Amygdala (tissue), 56 donors: Measurements from ENCODE around the gene CC2D2B.
A peak's percentile ranks its signal among the peaks of the same experiment; 100 is the strongest.
"Not testable (repeated sequence)": the region's sequence is repeated elsewhere in the genome, so short reads cannot be mapped to it uniquely, and the experiment has no call there.

Experiments
- DNase-seq, 56 donors: peaks; one replicate each; lab custom pipeline; 2025; lab: John Stamatoyannopoulos, UW

CC2D2B gene

DNA sequence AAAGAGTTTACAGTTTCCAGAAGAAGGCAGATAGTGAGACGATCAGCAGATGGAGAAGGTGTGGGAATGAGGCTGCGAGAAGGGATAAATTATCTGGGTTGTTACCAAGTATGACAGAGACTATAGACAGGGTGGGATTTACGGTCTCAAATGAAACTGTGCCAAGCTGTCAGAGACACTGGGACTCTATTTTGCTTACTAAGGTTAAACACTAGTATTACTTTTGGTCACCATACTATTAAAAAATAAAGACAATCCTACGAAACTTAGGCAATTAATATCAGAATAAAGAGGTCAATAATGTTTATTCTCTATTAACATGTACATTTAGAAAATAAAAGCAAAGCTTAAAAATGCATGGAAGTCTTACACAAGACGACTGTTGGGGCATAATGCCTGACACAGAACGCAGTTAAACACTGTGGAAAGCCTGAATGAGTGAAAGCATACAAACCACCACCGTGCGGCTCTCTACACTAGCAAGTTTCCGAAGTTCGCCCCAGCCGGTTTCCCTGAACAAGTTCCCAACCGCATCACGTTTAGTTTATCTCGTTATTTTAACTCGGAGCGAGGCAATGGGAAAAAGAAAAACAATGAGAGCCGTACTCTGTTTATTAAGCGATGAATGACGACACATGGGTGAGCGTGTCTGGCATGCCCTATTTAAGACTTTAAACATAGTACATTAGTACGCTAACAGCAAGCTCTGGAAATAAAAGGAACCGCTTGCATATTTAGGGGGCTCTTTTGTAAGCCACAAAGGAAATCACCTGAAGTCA is 909 bp upstream of the CC2D2B start:
- peak in 41 of 56 donors; percentile 2 to 70 (median 29) for DNase-seq

DNA sequence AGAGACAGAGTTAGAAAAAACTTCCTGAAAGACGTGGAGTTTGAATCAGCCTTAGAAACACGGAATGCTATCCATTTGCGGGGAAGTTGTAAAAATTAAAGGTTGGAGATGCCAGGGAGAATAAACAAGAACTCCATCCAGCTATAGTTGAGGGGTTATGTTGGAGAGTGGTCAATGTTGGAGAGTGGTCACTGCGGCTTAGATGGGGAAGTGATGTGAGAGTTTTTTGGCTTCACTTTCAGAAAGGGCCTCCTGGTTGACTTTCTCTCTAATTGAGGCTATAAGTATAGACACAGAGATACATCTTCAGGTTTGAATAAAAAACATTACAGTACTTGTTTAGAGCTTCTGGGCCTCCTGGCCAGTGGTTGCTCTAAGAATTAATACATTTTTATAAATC is 675 bp downstream of the CC2D2B start:
- no peak for DNase-seq

DNA sequence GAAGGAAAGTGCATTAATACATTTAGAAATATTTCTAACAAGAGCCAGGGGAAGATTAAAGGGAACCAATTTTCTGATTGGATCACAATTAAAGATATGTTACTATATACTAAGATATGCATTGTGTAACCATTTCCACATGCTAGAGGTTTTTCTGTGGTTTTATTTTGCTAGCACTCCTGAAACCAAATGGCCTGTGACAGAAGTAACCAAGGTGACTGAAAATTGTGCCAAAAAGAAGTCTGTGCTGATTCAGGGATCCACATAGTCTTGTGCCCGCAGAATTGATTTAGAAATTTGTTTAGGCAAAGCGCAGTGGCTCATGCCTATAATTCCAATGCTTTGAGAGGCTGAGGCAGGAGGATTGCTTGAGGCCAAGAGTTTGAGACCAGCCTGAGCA is 1.8 kb downstream of the CC2D2B start:
- no peak for DNase-seq

DNA sequence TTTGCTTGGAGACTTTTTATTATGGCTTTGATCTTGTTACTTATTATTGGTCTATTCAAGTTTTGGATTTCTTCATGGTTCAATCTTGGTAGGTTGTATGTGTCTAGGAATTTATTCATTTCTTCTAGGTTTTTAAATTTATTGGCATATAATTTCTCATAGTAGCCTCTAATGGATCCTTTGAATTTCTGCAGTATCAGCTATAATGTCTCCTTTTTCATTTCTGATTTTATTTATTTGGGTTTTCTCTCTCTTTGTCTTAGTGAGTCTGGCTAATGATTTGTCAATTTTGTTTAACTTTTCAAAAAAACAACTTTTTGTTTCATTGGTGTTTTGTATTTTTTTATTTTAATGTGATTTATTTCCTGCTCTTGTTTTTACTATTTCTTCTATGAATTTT is 8.3 kb downstream of the CC2D2B start:
- DNase-seq, result not testable (repeated sequence)

DNA sequence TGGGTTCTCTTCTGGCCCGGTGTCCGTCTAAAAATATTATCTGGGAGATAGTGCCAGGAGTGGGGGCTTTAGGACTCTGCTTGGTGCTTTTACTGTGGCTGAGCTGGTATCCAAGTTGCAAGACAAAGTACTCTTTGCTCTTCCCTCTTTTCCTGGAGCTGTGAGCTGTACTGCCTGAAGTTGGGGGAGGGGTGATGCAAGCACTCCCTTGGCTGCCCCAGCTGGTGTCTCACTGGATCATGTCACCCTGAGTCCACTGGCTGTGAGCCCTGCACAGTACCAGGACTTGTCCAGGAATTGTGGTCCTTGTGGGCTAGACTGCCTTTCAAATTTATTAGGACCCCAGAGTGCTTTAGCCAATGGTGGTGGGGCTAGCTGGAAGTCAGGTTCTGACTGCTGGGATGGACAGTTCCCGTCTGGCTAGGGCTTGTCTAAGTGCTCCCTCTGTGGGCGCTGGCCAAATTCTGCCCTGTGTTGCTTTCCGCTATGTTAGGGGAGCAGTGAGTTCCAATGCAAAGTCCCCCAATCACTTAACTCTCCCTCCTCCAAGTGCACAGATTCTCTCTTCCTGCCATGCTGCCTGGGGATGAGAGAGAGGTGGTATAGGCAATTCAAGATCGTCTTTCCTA is 13.1 kb downstream of the CC2D2B start:
- no peak for DNase-seq

DNA sequence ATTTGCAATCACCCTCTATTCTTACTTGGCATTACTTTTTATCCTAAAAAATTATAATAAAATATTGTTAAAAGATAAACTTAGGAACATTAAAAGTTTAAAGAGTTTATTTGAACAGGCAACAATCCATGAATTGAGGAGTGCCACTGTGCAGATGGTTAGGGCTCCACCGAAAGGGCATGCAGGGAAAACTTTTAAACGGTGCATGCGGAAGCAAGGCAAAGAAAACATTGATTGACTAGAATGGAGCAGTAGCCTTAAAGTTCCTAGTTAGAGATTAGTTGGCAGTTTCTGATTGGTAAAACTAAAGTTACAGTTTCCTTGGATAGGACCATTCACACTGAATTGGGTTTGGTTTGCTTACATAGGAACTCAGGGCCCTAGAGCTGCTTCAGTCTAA is 17.3 kb downstream of the CC2D2B start:
- DNase-seq, result no peak

DNA sequence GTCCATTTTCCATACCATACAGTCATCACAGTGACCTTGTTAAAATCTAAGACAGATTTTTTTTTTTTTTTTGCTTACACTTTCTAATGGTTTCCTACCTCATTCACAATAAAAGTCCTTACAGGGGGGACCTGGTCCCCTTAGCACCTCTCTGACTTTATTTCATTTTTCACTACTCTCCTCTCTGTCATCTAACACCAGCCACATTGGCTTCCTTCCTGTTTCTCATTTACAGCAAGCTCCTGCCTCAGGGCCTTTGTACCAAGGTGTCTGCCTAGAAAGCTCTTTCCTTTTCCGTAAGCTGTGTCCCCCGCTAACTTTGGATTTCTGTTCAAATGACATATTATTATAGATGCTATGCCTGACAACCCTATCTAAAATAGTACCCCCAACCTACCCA is 27.7 kb downstream of the CC2D2B start:
- no peak for DNase-seq

DNA sequence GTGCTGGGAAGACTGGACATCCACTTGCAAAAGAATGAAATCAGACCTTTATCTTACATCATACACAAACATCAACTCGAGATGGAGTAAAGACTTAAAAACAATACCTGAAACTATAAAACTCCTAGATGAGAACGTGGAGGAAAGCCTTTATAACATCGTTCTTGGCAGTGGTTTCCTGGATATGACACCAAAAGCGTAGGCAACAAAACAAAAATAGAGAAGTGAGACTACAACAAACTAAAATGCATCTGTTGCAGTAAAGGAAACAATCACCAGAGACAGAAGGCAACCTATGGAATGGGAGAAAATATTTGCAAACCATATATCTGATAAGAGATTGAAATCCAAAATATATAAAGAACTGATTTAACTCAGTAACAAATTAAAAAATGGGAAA is 33.3 kb downstream of the CC2D2B start:
- no peak for DNase-seq

DNA sequence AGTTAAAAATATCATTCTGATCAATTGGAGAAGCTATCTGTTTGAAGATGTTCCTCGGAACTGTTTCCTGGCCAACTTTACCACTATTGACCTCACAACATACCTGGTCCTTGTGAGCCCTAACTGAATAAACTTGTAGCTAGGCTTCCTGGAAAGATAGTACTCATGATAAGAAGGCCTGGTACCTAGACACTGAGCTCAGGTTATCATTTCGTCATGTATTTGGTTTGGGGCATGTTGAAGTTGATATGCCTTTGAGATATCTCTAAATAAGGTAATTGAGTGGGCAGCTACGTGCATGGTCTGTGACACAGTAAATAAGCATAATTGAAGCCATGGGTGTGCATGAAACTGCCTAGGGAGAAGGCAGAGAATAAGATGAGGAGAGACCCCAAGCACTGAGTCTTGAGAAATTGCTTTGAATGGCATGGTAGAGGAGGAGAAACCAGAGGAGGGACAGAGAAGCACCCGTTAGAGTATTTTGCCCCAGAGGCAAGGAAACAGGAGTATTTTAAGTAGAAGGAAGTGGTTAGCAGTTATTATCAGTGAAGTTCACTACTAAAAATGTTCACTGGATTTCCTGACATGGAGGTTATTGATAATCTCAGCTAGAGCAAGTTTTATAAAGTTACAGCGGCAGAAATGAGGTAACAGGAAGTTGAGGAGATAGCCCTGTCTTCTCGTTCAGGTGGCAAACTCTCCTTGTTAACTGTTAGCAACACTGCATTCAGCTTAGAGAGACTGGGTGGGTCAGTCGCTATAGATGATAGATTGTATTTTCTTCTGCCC is 55.6 kb downstream of the CC2D2B start:
- no peak for DNase-seq

DNA sequence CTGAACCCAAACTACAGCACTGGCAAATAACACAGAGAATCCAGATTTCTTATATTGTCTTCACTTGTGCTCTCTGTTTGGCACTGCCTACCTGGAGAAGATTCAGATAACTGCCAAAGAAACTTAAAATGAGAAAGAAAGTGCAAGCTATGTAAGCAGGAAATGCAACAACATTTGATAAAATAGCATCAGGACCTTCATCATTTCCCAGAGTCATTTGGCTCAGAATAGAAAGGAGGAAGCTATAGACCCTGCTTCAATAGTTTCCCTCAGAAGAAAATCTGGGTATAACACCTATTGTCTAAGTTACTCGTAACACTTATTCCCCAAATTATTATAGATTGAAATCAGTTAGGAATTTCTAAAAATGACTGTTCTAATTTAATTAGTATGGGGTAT is 56.2 kb downstream of the CC2D2B start:
- no peak for DNase-seq

DNA sequence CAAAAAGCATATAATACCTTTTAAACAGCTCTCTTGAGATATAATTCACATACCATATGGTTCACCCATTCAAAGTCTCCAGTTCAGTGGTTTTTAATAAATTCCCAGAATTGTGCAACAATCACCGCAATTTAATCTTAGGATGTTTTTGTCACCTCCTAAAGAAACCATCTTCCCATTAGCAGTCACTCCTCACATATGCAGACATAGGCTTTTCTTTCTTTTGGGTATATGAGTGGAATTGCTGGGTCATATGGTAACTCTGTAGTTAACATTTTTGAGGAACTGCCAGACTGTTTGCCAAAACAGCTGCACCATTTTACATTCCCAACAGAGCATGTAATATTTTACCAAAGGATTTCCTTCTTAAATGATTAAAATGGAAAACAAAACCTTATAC is 57.0 kb downstream of the CC2D2B start:
- DNase-seq, result no peak

DNA sequence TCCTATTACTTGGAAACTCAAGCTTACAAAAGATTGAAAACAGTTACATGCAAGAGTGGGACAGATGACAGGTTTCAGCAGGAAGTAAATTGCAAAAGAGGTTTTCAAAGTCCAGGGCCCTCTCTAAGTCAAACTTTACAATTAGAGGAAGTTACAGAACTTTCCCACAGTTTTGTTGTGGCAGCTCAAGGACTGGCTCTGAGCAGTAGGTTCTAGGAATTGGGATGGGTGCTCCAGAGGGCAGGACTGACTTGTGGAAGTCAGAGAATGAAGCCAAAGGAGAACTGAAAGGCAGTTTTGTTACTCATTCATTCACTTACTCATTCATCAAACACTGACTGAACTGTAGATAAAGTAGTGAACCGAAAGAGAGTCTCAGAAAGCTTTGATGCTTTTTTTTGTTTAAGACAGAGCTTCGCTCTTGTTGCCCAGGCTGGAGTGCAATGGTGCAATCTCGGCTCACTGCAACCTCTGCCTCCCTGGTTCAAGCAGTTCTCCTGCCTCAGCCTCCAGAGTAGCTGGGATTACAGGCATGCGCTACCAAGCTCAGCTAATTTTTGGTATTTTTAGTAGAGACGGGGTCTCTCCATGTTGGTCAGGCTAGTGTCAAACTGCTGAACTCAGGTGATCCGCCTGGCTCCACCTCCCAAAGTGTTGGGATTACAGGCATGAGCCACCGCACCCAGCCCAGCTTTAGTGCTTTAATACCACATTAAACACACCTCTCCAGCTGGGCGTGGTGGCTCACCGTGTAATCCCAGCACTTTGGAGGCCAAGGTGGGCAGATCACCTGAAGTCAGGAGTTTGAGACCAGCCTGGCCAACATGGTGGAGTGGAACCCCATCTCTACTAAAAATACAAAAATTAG is 68.8 kb downstream of the CC2D2B start:
- DNase-seq, result no peak

DNA sequence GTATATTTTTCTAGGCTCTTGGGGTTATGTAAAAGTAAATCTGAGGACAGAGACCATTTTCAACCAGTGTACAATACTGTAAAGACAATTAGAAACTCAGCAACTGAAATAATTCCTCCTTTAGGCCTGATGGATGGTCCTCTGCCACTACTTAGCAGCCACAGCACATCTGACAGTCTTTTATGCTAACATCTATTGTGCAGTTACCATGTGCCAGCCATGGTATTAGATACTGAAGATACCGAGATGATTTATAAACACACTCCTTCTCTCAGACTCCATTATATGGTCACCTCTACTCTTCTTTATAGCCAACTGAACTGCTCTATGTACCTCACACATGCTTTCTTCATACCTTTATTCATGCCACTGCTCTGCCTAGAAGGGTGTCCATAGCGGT is 74.4 kb downstream of the CC2D2B start:
- DNase-seq, result no peak

DNA sequence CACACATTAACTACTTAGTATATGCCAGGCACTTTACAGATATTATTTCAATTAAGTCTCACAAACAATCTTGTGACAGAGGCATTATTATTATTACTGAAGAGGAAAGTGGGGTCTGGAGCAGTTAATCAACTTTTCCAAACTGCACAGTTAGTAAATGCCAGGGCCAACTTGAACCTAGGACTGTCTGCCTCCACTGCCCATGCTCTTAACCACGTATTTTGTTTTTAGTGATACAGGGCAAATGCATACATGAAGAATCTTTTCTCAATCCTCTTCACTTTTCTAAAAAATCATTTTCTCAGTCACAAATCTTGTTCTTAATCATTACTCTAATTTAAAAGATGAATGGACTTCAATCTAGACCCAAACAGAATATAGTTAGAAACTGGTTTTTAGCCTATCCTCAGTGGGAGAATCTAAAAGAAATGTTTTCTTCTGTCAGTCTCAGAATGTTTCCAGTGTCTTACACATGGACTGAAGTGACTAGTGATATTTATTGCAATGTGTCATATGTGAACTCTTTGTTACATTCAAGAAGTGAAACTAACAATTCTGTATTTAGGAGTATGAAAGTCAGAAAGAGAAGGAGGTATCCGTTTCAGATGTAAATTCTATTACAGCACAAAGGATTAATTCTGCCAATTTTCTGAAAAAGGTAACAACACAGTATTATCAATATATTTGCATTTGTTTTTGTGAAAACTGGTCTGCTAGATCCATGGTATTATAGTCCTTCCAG is 80.1 kb downstream of the CC2D2B start:
- no peak for DNase-seq

DNA sequence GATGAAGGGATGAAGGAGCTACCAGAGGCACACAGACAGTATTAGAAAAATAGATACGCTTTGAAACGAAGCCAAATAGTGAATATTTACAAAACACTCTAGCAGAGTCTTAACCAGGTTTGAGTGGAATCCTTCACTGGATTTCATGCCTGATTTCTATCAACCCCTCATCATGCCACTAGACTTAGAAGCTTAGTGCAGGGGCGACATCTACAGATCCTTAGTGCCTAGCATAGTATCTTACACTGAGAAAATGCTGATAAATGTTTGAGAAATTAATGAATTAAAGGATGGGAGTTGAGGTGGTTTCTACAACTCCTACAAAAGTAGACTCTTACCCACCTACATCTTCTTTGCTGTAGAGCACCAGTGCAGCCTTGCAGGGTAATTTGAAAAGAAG is 80.9 kb downstream of the CC2D2B start:
- no peak for DNase-seq

DNA sequence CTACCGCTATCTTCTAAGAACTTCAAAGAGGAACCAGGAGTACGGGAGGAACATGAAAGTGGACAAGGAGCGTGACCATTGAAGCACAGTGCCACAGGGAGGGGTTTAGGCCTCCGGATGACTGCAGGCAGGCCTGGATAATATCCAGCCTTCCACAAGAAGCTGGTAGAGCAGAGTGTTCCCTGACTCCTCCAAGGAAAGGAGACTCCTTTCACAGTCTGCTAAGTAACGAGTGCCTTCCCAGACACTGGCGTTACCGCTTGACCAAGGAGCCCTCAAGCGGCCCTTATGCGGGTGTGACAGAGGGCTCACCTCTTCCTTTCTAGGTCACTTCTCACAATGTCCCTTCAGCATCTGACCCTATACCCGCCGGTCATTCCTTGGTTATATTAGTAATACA is 86.6 kb downstream of the CC2D2B start:
- not testable (repeated sequence) for DNase-seq

DNA sequence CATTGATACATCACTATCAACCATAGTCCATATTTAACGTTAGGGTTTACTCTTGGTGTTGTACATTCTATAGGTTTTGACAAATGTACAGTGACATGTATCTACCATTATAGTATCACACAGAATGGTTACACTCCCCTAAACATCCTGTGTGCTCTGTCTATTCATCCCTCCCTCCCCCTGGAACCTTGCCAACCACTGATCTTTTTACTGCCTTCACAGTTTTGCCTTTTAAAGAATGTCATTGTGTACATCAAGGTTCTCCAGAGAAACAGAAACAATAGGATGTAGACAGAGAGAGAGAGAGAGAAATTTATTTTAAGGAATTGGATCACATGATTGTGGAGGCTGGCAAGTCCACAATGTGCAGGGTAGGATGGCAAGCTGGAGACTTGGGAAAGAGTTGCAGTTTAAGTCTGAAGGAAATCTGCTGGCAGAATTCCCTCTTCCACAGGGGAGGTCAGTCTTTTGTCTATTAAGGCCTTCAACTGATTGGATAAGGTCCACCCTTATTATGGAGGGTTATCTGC is 90.5 kb downstream of the CC2D2B start:
- DNase-seq, result peak in 1 of 56 donors; percentile 16

DNA sequence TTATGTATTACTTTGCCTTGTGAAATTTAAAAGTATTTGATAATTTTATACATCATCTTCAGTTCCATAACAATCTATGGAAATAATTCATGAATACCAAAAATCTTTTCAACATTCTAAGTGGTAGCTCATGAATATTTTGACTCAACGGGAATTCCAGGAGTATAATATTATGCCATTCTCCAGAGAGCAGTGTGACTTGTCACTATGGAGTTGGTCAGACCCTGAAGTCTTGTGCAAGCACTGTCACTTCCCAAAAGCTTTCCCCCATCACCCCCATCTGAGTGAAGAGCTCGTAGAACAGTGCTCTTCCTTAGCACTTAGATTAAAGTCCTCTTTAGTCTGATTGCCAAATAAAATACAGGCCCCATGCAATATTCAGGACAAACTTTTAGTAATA is 106.2 kb downstream of the CC2D2B start:
- no peak for DNase-seq

DNA sequence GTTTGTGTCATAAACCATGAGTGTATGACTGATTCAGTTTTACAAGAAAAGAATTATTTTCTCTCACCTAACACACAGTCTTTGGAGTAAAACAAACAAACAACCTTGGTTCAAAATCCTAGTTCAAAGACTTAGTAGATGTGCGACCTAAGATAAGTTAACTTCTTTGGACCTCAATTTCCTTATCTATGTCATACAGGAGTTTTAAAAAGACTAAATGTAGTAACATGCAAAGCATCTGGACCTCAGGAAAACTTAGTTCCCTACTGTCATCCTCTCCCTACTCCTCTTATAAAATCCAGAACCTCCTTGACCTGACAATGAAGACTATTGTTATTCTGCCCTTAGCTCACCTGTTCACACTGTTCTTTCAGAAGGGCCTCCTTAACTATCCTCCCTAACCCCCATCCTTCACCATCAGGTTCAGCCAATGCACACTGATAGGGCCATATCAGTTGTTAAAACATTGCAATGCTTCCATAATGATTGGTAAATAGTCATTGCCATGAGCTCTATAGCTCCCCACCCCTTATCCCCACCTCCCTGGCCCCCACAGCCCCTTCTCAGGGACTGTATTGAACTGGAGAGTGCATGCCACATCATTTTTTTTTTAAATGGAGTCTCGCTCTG is 106.8 kb downstream of the CC2D2B start:
- no peak for DNase-seq
